ENCODE results near the gene SPNS3.

The SPNS3 gene

DNA sequence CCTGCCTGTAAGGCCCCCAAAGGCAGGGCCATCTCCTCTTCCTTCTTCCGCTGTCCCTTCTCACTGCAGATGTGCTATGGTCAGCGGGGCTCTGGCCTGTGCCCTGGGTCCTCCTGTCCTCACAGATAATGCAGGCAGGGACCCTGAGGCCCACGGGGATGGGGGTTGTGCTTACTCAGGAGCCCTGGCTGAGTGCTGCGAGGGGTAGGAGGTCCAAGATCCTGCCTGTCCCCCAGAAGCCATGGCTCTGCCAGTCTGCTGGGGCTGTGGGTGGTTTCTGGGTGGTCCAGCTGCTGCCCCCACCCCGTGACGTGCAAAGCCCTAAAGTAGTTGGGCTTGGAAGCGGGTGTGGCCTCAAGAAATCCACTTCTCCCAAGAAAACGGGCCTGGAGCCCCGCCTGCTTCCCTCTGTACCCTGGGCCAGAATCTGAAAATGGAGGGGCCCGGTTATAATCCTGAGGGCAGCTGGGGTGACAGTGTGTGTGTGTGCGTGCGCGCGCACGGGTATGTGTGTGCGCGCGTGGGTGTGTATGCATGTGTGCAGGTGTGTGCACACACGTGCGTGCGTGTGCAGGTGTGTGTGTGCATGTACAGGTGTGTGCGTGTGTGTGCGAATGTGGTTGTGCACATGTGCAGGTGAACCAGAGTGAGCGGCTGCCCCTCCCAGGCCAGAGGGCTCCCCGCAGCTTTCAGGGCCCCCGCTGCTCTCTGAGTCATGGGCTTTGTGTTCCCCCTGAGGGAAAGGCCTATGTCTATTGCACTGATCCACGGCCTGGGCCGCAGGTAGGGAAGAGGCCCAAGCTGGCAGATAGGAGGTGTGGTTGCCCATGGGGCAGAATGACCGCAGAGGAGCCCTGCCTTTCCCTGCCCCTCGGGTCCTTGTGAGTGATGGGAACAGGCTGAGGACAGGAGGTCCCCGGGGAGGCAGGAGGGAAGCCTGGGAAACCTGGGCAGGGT, 78.7 kb downstream of the SPNS3 start:
- no peak for DNase-seq

DNA sequence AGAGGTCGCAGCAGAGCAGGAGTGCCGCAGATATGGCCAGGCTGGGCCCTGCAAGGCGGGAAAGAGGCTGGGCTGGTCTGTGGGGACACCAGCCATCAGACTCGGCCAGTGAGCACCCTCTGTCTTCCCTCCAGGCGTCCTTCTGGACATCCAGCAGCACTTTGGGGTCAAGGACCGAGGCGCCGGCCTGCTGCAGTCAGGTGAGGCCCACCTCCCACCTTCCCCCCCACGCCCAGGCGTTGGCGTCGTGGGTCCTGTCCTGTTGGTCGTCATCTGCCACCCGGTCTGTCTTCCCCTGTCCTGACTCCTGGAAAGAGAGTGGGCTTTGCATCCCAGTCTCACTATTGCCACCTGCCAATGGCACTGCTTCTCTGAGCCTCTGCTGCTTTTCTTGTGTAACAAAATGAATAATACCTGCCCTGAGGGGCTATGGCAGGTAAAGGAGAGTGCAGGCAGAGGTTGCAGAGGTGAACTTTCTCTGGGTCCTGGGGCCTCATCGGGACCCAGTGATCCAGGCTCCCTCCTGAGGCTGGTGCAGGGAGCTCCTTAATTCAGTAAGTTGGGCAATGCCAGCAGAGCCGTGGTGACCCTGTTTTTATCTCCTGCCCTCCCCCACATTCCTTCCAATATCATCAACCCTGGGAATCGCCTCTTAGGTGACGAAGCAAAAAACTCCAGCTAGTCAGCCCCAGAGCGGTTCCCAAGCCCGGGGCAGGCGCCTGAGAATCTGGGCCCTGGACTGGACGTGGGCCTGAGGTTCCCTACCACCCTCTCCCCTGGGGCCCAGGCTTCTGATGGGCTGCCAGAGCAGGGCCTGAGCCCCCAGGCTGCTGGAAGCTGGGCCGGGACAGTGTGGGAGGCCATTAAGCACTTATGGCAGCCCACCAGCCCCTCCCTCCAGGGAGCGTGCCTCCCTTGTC, 79.6 kb downstream of the SPNS3 start:
- DNase-seq: no peak

GRCh38 chr17:4514206-4514605, 80.5 kb downstream of the SPNS3 start:
- DNase-seq: no peak

DNA sequence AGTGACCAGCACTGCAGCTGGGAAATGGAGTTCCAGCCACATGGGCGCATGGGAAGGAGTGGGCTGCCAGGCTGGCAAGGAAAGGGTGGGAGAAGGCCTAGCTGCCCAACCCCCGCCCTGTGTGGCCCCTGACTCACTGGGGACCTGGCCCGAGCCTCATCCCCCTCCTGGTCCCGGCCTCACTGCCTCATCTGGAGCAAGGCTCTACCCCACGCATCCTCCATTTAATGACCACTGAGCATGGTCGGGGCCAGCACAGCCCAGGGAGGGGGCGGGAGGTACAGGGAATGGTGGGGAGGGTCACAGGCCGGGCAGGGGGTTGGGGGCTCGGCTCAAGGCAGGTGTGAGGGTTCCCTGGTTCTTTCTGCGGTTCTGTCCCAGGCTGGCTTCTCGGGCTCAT, 81.0 kb downstream of the SPNS3 start:
- no peak for DNase-seq

DNA sequence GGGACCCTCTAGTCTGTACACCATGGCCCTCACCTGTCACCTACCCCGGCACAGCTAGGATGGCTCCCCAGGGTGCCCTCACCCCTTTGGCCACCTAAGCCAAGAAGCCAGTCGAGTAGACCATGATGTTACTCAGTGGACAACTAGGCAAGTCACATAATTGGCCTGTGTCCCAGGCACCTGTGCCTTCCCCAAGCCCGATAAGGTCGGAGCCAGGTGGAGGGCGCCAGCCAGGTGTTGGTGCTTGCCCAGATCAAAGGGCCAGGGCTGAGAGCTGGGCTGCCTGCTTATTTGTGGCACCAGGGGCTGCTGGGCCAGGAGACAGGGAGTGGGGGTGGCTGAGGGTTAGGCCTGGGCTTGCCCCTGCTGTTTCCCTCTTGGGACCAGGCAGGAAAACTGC, 81.8 kb downstream of the SPNS3 start:
- DNase-seq: no peak

DNA sequence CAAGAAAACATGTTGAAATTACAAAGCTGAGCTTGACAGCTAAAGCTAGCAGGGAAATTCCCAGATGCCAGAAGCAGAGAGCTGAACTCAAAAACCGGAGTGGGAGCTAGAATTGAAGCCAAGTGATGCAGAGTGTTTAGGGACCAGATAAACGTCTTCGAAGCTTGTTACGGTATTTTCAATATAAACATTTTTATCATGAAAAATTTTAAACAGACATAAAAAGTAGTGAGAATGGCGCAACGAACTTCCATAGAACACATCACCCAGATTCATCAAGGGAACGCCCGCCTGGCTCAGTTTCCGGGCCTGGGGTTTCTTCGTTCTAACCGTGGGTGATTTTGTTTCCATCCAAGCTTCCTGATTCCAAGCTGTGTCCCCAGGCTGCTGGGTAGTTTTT, 83.0 kb downstream of the SPNS3 start:
- DNase-seq: no peak

DNA sequence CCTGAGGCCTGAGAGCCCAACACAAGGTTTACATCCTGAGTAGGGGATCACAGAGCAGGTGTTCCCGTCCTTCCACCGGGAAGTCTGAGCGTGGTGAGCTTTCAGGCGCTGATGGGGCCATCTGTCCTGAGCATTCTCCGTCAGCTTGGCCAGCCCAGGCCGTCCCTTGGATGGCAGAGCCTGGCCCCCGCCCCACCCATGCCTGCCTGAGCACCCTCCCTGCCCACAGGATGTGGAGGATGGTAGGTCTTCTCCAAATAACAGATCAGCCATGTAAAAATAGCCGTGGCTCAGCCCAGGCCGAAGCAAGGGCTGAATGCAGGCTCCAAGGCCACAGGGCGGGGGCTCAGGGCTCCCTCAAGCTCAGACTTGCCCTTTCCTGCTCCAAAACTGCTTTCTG, 85.2 kb downstream of the SPNS3 start:
- no peak for DNase-seq

DNA sequence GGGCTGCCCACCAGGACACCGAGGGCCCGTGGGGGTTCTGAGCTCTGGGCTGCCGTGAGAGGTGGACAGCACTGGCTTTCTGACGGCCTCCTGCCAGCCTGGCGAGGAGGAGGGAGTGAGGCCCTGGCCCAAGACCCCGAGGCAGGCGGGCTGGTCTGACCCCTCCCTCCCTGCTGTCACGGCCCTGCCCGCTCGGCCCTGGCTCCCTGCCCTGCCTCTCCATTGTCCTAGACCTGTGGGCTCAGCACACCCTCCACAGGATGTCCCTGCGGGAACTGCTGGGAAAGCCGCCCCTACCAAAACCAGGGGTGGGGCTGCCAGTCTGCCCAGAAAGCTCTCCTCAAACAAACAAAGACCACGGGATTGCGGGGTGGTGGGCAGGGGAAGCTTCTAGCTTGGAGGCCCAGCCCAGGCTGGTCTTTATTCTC, 85.6 kb downstream of the SPNS3 start:
- DNase-seq: no peak

GRCh38 chr17:4520060-4520893, 86.5 kb downstream of the SPNS3 start:
- DNase-seq: no peak

DNA sequence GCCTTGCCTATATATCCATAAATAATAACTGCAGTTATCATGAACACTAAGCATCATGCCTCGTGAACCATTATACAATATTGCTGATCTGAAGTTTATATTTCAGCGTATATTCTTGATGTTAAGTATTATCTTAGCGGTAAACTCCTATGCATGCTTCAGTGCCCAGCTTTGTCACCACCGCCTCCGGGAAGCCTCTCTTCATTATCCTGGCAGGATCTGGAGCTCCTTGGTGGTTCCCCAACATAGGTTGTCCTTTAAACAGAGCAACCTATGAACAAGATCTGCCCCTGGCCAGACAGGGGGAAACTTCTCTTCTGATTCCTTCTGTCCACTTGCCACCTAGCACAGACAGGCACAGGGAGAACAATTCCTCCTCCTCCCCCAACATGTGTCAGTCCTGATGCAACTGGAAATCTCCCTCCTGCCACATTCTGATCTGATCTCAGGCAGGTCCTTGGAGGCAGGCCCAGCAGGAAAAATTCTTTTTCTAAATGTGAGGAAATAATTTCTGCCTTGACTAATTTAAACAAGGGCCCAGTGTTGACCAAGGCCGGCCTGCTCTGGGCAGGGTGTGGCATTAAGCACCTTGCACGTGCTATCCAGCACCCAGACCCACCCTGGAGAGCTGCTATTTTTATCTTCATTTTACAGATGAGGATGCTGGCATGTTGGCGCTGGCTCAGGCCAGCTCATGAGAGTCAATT, 87.3 kb downstream of the SPNS3 start:
- no peak for DNase-seq

GRCh38 chr17:4522661-4523060, 88.9 kb downstream of the SPNS3 start:
- no peak for DNase-seq

- no peak for DNase-seq
Measured at GRCh38 chr17:4523946-4524345, 90.2 kb downstream of the SPNS3 start.

DNA sequence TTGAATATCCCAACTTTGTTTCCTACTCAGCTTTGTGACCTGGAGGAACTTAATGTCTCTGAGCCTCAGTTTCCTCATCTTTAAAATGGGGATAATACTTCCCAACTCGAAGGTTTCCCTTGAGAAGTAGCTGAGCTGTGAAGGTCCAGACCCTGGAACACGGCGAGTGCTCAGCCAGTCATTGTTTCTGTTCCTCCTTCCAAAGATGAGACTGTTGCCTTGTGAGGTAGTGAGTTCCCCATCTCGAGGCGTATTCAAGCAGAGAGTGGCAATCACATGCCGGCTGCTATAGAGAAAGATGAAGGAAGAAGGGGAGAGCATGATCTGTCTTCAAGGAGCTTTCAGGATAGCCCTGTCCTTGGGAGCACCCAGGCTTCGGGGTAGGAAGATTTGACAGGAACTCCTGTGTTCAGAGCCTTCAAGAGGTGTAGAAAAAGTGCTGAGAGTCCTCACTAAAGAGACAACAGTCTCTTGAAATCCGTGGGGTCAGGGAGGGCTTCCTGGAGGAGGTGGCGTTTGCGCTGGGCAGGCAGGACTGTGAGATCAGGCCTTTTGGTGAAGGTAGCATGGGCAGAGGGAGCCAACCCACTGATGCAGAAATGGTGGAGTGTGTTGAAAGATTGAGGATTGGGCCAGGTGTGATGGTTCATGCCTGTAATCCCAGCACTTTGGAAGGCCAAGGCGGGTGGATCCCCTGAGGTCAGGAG, 92.1 kb downstream of the SPNS3 start:
- DNase-seq: no peak

DNA sequence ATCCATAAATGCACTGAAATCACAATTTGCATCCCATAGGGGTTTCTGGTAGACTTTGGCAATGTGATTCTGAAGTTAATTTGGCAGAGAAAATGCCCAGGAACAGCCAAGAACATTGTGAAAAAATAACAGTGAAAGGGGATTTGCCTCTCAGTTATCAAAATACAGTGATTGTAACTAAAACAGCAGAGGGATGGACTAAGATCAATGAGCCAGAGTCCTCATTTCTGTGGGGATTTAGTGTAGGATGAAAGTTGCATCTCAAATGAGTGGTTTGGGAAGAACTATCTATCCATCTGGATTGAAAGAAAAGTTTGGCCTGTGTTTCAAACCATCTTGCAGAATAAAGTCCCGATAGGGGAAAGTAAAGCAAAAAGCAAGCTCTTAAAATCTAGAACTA, 93.4 kb downstream of the SPNS3 start:
- no peak for DNase-seq

GRCh38 chr17:4527566-4528125, 93.9 kb downstream of the SPNS3 start:
- no peak for DNase-seq

DNA sequence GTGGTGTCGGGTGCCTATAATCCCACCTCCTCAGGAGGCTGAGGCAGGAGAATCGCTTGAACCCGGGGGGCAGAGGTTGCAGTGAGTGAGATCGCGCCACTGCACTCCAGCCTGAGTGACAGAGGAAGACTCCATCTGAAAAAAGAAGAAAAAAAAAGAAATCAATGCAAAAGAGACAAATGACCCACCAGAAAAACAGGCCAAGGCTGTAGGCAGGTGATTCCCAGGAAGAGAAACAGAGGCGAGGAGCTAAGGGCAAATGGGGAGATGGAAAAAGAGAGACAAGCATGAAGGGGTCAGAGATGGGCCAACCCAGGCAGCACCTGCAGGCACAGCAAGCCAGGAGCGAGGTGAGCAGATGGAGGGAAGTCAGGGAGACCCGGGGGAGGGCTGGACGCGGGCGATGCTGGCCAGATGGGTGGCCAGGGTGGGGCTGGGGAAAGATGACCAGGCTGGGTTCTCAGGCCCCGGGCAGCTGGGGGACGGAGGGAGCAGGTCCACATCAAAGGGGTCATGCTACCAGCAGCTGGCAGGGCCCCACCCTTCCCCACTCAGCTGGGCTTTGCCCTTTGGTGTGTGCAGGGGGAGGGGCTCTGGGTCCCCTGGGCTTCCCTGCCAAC, 95.9 kb downstream of the SPNS3 start:
- DNase-seq: no peak

DNA sequence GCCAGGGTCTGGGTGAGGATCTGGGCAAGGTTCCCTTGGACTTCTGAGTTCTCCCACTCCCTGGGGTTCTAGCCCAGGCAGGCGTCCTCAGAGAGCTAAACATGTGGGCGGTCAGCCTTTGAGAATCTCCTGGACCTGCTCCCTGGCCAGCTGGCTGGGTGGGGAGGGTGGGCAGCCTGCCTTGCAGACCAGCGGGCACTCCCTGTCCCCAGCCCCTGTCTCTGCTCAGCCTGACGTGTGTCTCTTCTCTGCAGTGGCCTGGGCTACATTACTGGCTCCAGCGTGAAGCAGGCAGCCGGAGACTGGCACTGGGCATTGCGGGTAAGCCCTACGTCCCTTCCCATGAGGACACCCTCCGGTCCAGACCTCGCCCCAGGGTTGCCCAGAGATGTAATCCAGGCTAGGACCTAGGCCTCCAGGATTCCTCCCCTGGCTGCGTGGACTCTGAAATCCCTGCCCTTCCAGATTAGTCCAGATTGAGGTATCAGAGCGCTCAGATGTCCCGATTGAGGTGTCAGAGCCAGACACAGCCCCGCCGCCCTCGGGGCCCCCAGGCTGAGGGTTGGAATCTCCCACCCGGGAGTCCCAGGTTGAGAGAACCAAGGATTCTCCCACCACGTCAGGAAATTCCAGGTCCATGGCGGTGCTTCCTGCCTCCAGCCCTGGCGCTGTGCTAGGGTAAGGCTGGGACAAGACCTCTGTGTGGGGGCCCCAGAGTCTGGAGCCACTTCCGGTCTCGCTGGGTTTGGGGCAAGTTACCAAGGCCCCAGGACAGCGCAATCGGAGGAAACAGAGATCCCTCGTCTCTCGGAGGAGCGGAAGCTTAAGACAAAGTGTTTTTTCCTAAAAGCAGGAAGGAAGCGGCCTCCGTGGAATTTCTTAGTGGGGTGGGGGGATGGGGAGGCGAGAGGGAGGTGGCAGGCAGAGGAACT, 97.3 kb downstream of the SPNS3 start:
- DNase-seq: no peak

DNA sequence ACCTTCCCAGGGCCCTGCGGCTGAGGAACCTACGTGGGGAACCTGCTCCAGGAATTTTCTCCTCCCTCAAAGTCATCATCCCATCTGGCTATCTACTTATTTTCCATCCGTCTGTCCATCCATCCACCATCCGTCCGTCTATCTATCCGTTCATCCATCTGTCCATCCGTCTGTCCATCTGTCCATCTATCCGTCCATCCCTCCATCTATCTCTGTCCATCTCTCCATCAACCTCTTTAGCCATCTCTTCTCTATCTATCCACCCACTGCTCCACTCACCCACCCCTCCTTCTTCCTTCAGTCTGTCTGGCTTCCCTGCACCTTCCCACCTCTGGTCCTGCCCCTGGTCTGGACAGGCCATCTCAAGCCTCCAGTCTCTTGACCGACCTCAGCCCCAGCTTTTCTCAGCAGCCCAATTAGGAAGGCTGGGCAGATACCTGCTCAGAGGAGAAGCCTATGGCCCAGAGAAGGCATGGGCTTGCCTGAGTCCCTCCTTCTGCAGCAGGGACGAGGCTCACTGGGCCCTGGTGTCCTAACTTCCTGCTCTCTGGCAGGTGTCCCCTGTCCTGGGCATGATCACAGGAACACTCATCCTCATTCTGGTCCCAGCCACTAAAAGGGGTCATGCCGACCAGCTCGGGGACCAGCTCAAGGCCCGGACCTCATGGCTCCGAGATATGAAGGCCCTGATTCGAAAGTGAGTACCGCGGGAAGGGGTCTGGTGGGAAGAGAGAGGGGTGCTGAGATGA, 98.4 kb downstream of the SPNS3 start:
- DNase-seq: no peak

All from SHP77 treated with DMSO at 0.1 percent for 48 hours (cell line).